ENCODE data around the gene PRKAR1B. TPM values are rescaled to one million over a fixed set of nuclear protein-coding genes. Genes with fewer than 3 reads are reported as not detected.

Gene PRKAR1B
- total RNA-seq, 1 experiment from 2014 or later: 62.0 TPM

DNA sequence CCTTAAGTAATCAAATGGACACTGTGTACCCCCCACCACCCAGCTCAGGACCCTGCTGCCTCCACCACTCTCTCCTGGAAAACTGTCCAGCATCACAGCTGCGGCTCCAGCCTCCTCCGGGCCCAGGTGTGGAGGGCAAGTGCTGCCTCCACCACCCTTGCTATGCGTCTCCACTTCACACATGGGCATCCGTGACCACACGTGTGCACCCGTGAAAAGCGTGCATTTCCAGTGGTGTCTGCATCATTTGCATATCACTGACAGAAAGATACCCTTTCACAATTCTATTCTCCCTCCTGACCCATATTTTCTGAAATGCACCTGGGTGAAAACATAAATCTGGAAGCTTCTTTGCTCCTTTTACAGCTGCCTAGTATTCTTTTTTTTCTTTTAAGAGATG, 117.7 kb downstream of the PRKAR1B start:
- no peaks in the 10 kb centered on the region for H3K36me3 ChIP-seq (ENCODE audit: control insufficient read depth, insufficient read depth, low read length)
- no peaks in the 10 kb centered on the region for H3K9me3 ChIP-seq (ENCODE audit: control insufficient read depth, insufficient read depth, low read depth, low read length)
- H3K4me1 ChIP-seq (ENCODE audit: control insufficient read depth, insufficient read depth, low read length): no peaks in the 10 kb centered on the region; the same call in 1 of the 2 replicates
- DNase-seq (ENCODE audit: low read depth, low spot score) (no peak), ATAC-seq (no peak)
- ChIA-PET CTCF (no interaction called here), POLR2A (no interaction called here)
- no TSS peak for BruUV-seq (replicated peaks)
- TF ChIP-seq, protein P1, sequence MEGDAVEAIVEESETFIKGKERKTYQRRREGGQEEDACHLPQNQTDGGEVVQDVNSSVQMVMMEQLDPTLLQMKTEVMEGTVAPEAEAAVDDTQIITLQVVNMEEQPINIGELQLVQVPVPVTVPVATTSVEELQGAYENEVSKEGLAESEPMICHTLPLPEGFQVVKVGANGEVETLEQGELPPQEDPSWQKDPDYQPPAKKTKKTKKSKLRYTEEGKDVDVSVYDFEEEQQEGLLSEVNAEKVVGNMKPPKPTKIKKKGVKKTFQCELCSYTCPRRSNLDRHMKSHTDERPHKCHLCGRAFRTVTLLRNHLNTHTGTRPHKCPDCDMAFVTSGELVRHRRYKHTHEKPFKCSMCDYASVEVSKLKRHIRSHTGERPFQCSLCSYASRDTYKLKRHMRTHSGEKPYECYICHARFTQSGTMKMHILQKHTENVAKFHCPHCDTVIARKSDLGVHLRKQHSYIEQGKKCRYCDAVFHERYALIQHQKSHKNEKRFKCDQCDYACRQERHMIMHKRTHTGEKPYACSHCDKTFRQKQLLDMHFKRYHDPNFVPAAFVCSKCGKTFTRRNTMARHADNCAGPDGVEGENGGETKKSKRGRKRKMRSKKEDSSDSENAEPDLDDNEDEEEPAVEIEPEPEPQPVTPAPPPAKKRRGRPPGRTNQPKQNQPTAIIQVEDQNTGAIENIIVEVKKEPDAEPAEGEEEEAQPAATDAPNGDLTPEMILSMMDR (IDR thresholded peaks at IDR 0.05): no peak
- TF ChIP-seq POLR2AphosphoS5 (IDR thresholded peaks at IDR 0.05; ENCODE audit: low read depth, low read length): no peak
- TF ChIP-seq REST (IDR thresholded peaks at IDR 0.05; ENCODE audit: insufficient read depth in 1 of 2, low read depth in 2 of 2, low read length in 1 of 2): no peak
- no peak for TF ChIP-seq TCF7L2 (IDR thresholded peaks at IDR 0.05; ENCODE audit: low read depth, low read length)
- no peak for TF ChIP-seq SIN3A (IDR thresholded peaks at IDR 0.05; ENCODE audit: borderline replicate concordance, insufficient read depth, low read depth, low read length)
- no peak overlapping the region for H3K4me3 ChIP-seq (ENCODE audit: low read depth in 2 of 2, low read length in 2 of 2)
- in situ Hi-C loops (cut with HindIII; ENCODE audit: low pct_unique_long_range_greater_than_20kb, low sequenced_read_pairs) (no loop called here), intact Hi-C loops (cut with micrococcal nuclease; ENCODE audit: unreplicated experiment) (no loop called here)
- no peak overlapping the region for H3K27ac ChIP-seq (ENCODE audit: low read length)
- H3K27me3 ChIP-seq (ENCODE audit: control insufficient read depth, insufficient read depth, low read length): no peaks in the 10 kb centered on the region

DNA sequence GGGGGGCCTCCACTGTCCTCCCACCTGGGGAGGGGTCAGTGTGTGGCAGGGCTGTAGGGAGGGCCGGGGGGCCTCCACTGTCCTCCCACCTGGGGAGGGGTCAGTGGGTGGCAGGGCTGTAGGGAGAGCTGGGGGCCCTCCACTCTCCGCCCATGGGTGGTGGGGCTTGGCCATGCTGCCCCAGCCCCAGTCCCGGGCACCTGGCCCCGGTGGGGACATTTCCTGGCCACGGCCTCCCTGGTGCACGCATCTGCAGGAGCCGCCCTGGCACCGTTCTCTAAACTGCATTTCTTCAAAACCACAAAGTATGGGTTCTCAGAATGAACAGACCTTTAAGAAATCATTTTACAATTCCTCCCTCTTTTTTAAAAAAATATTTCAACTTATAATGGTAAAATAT, 118.1 kb downstream of the PRKAR1B start:
- ChIA-PET POLR2A (no interaction called here), CTCF (no interaction called here)
- TF ChIP-seq TCF7L2 (IDR thresholded peaks at IDR 0.05; ENCODE audit: low read depth, low read length): no peak
- TF ChIP-seq POLR2AphosphoS5 (IDR thresholded peaks at IDR 0.05; ENCODE audit: low read depth, low read length): no peak
- TF ChIP-seq SIN3A (IDR thresholded peaks at IDR 0.05; ENCODE audit: borderline replicate concordance, insufficient read depth, low read depth, low read length): no peak
- TF ChIP-seq, protein P1 (IDR thresholded peaks at IDR 0.05): no peak
- TF ChIP-seq REST (IDR thresholded peaks at IDR 0.05; ENCODE audit: insufficient read depth in 1 of 2, low read depth in 2 of 2, low read length in 1 of 2): no peak
- DNase-seq (ENCODE audit: low read depth, low spot score): no peak
- BruUV-seq (replicated peaks): no TSS peak
- no peaks in the 10 kb centered on the region for H3K36me3 ChIP-seq (ENCODE audit: control insufficient read depth, insufficient read depth, low read length)
- ATAC-seq: no peak
- intact Hi-C loops (cut with micrococcal nuclease; ENCODE audit: unreplicated experiment) (no loop called here), in situ Hi-C loops (cut with HindIII; ENCODE audit: low pct_unique_long_range_greater_than_20kb, low sequenced_read_pairs) (no loop called here)
- no peak overlapping the region for H3K4me3 ChIP-seq (ENCODE audit: low read depth in 2 of 2, low read length in 2 of 2)
- H3K9me3 ChIP-seq (ENCODE audit: control insufficient read depth, insufficient read depth, low read depth, low read length): no peaks in the 10 kb centered on the region
- H3K4me1 ChIP-seq (ENCODE audit: control insufficient read depth, insufficient read depth, low read length): no peaks in the 10 kb centered on the region; the same call in 1 of the 2 replicates
- H3K27me3 ChIP-seq (ENCODE audit: control insufficient read depth, insufficient read depth, low read length): no peaks in the 10 kb centered on the region
- H3K27ac ChIP-seq (ENCODE audit: low read length): no peak overlapping the region
